GM12872 (cell line): ENCODE measurements around the gene PCCA.

ENCODE experiments used
- TF ChIP-seq, protein P1 (sequence below): IDR thresholded peaks from 3 replicates; pipeline ENCODE4 v1.5.1; 2011; ENCODE audit warnings: low read depth, mild to moderate bottlenecking, low read length, moderate library complexity; ENCODE audit not compliant: insufficient read depth

The PCCA gene

GRCh38 chr13:100336795-100337516 lies 248.1 kb downstream of the PCCA start:
- TF ChIP-seq, protein P1, sequence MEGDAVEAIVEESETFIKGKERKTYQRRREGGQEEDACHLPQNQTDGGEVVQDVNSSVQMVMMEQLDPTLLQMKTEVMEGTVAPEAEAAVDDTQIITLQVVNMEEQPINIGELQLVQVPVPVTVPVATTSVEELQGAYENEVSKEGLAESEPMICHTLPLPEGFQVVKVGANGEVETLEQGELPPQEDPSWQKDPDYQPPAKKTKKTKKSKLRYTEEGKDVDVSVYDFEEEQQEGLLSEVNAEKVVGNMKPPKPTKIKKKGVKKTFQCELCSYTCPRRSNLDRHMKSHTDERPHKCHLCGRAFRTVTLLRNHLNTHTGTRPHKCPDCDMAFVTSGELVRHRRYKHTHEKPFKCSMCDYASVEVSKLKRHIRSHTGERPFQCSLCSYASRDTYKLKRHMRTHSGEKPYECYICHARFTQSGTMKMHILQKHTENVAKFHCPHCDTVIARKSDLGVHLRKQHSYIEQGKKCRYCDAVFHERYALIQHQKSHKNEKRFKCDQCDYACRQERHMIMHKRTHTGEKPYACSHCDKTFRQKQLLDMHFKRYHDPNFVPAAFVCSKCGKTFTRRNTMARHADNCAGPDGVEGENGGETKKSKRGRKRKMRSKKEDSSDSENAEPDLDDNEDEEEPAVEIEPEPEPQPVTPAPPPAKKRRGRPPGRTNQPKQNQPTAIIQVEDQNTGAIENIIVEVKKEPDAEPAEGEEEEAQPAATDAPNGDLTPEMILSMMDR = no peak

DNA sequence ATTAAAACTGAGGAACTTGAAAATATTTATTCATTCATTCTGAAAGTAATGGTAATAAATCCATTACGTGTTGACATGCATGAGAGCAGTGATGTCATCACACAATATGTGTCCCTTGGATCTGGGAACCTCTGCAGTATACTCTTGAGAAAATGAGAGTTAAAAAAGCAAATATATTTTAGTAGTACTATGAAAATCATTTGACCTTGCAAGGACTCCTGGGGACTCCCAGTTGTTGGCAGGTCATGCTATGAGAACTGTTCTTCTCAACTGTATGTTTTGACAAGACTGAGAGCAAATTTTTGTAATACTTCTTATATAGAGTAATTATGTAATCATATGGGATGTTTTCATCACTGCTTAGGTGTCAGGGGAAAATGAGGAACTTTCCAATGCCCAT lies 249.4 kb downstream of the PCCA start:
- TF ChIP-seq, protein P1 = no peak

- TF ChIP-seq, protein P1 = no peak
Observed at GRCh38 chr13:100339411-100339940, 250.6 kb downstream of the PCCA start.

DNA sequence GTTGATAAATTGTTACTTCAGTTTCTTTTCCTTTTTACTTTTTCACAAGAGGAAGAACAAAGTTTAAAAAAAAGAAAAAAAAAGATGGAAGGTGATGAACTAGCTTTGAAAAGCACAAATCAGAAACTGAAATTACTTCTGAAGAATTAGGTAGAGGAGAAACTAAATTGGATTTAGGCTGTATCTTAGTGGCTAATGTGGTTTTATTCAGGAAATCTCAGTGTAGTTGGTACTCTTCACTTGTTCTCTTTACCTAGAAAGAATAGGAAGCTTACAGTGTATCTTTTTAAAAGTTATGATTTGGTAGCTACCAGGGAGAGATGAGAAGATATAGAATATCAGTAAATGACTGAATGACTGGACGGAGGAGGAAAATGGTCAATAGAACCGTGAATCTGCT lies 252.0 kb downstream of the PCCA start:
- TF ChIP-seq, protein P1 = no peak

GRCh38 chr13:100341327-100341726 lies 252.4 kb downstream of the PCCA start:
- TF ChIP-seq, protein P1 = no peak

- TF ChIP-seq, protein P1 = no peak
Observed at GRCh38 chr13:100344544-100344943, 255.7 kb downstream of the PCCA start.

DNA sequence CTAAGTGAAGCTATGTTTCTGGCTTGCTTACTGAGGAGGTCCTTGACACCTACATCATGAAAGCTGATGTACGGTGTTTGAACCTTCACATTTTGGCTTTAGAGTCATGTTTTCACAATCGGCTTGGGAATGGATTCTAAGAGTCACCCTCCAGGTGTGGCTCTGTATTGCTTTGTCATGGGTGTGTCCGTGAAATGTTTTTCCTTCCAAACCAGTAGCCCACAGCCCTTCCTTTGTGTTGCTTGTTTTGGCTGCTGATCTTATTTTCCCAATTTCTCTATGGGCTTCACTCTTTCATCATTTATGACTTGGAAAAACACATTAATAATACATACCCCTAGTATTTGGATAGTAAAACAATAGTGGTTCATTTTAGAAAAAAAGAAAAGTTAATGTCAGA lies 259.1 kb downstream of the PCCA start:
- TF ChIP-seq, protein P1 = no peak
